H1 (cell line): Measurements from ENCODE around the gene SLAMF6. TPM values are rescaled to one million over a fixed set of nuclear protein-coding genes. Genes with fewer than 3 reads are reported as not detected.

Experiments
- CTCF ChIA-PET: fragments of 300-600 bp; sonication (Branson Sonifier 250); formaldehyde crosslinking; loops from one replicate; lab custom pipeline; 2021; ENCODE audit not compliant: partially characterized antibody; lab: Charles Lee
- POLR2A ChIA-PET: fragments of 300-600 bp; sonication (Branson Sonifier 250); formaldehyde crosslinking; loops from one replicate; lab custom pipeline; 2021; ENCODE audit warnings: inconsistent platforms; ENCODE audit not compliant: partially characterized antibody; lab: Charles Lee
- DNase-seq, 2 experiments: peaks; one replicate each; pipeline versions ENCODE4 v3.0.0 to v3.0.0-alpha.2; 2010 to 2022; ENCODE audit warnings: low spot score in 2 of 2, low read depth in 1 of 2, mixed read lengths in 1 of 2
- FAIRE-seq: peaks from 2 replicates; lab custom pipeline; 2011; peaks lifted over from hg19 to GRCh38; lab: Jason Lieb, UNC
- H2AFZ ChIP-seq: 2 replicates; pipeline ENCODE4 v1.8.1; 2012; ENCODE audit warnings: low read length, inconsistent platforms
- H2AK5ac ChIP-seq: 2 replicates; pipeline ENCODE4 v1.6.1; 2013; ENCODE audit warnings: low read depth, low read length
- H2BK120ac ChIP-seq: replicated peaks from 2 replicates; pipeline ENCODE3; 2013; ENCODE audit warnings: low read depth, low read length, inconsistent platforms
- H2BK12ac ChIP-seq: 2 replicates; pipeline ENCODE4 v1.6.1; 2013; ENCODE audit warnings: low read depth, low read length
- H2BK15ac ChIP-seq: 2 replicates; pipeline ENCODE4 v1.6.1; 2013; ENCODE audit warnings: low read length
- H2BK20ac ChIP-seq: 2 replicates; pipeline ENCODE4 v1.6.1; 2013; ENCODE audit warnings: low read length
- H2BK5ac ChIP-seq: 2 replicates; pipeline ENCODE4 v1.6.1; 2013; ENCODE audit warnings: low read depth, low read length
- H3K14ac ChIP-seq: 2 replicates; pipeline ENCODE4 v1.6.1; 2013; ENCODE audit warnings: inconsistent platforms; ENCODE audit not compliant: insufficient read length
- H3K18ac ChIP-seq: 2 replicates; pipeline ENCODE4 v1.6.1; 2013; ENCODE audit warnings: low read length; ENCODE audit errors: extremely low read depth
- H3K23ac ChIP-seq: 2 replicates; pipeline ENCODE4 v1.6.1; 2013; ENCODE audit warnings: inconsistent platforms; ENCODE audit not compliant: insufficient read length
- H3K23me2 ChIP-seq: 2 replicates; pipeline ENCODE4 v1.6.1; 2013; ENCODE audit warnings: low read depth, low read length
- H3K27ac ChIP-seq: 2 replicates; pipeline ENCODE4 v1.6.1; 2011; ENCODE audit warnings: low read depth, low read length, inconsistent platforms
- H3K27me3 ChIP-seq, 4 experiments: replicated peaks in 1 of 4; 1 replicate in 1 of 4; 2 replicates in 3 of 4; pipeline versions ENCODE4 v1.6.1 to v1.8.1; 2011 to 2013; ENCODE audit warnings: low read length in 3 of 4, mild to moderate bottlenecking in 3 of 4, inconsistent platforms in 2 of 4, mixed read lengths in 2 of 4, moderate library complexity in 1 of 4; ENCODE audit not compliant: control insufficient read depth in 3 of 4, insufficient read depth in 3 of 4; ENCODE audit errors: extremely low read depth in 1 of 4
- H3K36me3 ChIP-seq, 4 experiments: 2 replicates each; pipeline versions ENCODE4 v1.6.1 to v1.8.1; 2011 to 2013; ENCODE audit warnings: mild to moderate bottlenecking in 4 of 4, low read length in 3 of 4, moderate library complexity in 2 of 4, control low read depth in 1 of 4, inconsistent platforms in 1 of 4; ENCODE audit not compliant: insufficient read depth in 4 of 4, control insufficient read depth in 2 of 4
- H3K4ac ChIP-seq: replicated peaks from 2 replicates; pipeline ENCODE3; 2013; ENCODE audit warnings: low read length, low read depth, mixed read lengths, inconsistent platforms; ENCODE audit not compliant: insufficient read length
- H3K4me1 ChIP-seq, 4 experiments: replicated peaks in 1 of 4; 1 replicate in 1 of 4; 2 replicates in 3 of 4; pipeline versions ENCODE4 v1.6.1 to v1.8.1; 2011 to 2013; ENCODE audit warnings: low read length in 3 of 4, inconsistent platforms in 2 of 4, mixed read lengths in 1 of 4; ENCODE audit not compliant: insufficient read depth in 4 of 4, control insufficient read depth in 3 of 4
- H3K4me2 ChIP-seq, 2 experiments: 2 replicates each; pipeline versions ENCODE4 v1.6.1 to v1.8.1; 2011 to 2013; ENCODE audit warnings: low read depth in 2 of 2, low read length in 2 of 2, control low read depth in 1 of 2, inconsistent platforms in 1 of 2, mild to moderate bottlenecking in 1 of 2; ENCODE audit not compliant: insufficient read depth in 1 of 2
- H3K4me3 ChIP-seq, 4 experiments: fragments of 200-600, 300-600 bp in 1 of 4; sonication (generic), shearing (Covaris generic), sonication (Bioruptor Twin) in 1 of 4; 2 replicates each; pipeline versions ENCODE4 v1.5.1 to v1.8.1; 2011 to 2016; ENCODE audit warnings: low read length in 4 of 4, low read depth in 3 of 4, control low read depth in 2 of 4, inconsistent platforms in 2 of 4, mild to moderate bottlenecking in 2 of 4, mixed read lengths in 1 of 4, moderate library complexity in 1 of 4; ENCODE audit not compliant: insufficient read depth in 2 of 4; ENCODE audit errors: extremely low read depth in 1 of 4
- H3K56ac ChIP-seq: replicated peaks from 2 replicates; pipeline ENCODE3; 2013; ENCODE audit warnings: low read depth, mild to moderate bottlenecking, mixed read lengths, low read length, inconsistent platforms; ENCODE audit not compliant: insufficient read length
- H3K79me1 ChIP-seq: 2 replicates; pipeline ENCODE4 v1.6.1; 2013; ENCODE audit warnings: low read depth, low read length, control low read depth
- H3K79me2 ChIP-seq, 2 experiments: 2 replicates each; pipeline versions ENCODE4 v1.6.1 to v1.8.1; 2012 to 2013; ENCODE audit warnings: low read length in 2 of 2, mild to moderate bottlenecking in 2 of 2, inconsistent platforms in 1 of 2; ENCODE audit not compliant: insufficient read depth in 2 of 2, control insufficient read depth in 1 of 2
- H3K9ac ChIP-seq, 4 experiments: replicated peaks in 1 of 4; 1 replicate in 1 of 4; 2 replicates in 3 of 4; pipeline versions ENCODE4 v1.6.1 to v1.8.1; 2011 to 2013; ENCODE audit warnings: low read depth in 3 of 4, low read length in 3 of 4, control low read depth in 2 of 4, mild to moderate bottlenecking in 2 of 4, moderate library complexity in 2 of 4, inconsistent platforms in 1 of 4; ENCODE audit errors: extremely low read depth in 1 of 4
- H3K9me3 ChIP-seq, 2 experiments: 2 replicates each; pipeline versions ENCODE4 v1.6.1 to v1.8.1; 2012 to 2013; ENCODE audit warnings: mild to moderate bottlenecking in 2 of 2, moderate library complexity in 2 of 2, control low read depth in 1 of 2, inconsistent platforms in 1 of 2, low read depth in 1 of 2, low read length in 1 of 2, mixed read lengths in 1 of 2; ENCODE audit not compliant: insufficient read depth in 2 of 2
- H4K20me1 ChIP-seq, 2 experiments: replicated peaks in 1 of 2; 2 replicates each; pipeline versions ENCODE3 to v1.8.1; 2011 to 2013; ENCODE audit warnings: inconsistent platforms in 2 of 2, low read length in 2 of 2, mild to moderate bottlenecking in 1 of 2; ENCODE audit not compliant: insufficient read depth in 2 of 2, control insufficient read depth in 1 of 2
- H4K5ac ChIP-seq: 2 replicates; pipeline ENCODE4 v1.6.1; 2013; ENCODE audit warnings: low read length, low read depth, mixed read lengths, inconsistent platforms; ENCODE audit not compliant: insufficient read length
- H4K8ac ChIP-seq: 2 replicates; pipeline ENCODE4 v1.8.0; 2013; ENCODE audit warnings: mild to moderate bottlenecking, moderate library complexity, low read length, inconsistent platforms; ENCODE audit not compliant: insufficient read depth; ENCODE audit errors: extremely low read depth
- H4K91ac ChIP-seq: replicated peaks from 2 replicates; pipeline ENCODE3; 2013; ENCODE audit warnings: low read length, mixed read lengths, inconsistent platforms; ENCODE audit not compliant: insufficient read length
- CBX8 ChIP-seq: fragments of 300-800, 300-1000 bp; sonication (generic); IDR thresholded peaks from 2 replicates; pipeline ENCODE4 v1.7.1; 2016; ENCODE audit warnings: low read depth, low read length, borderline replicate concordance
- CHD1 ChIP-seq: IDR thresholded peaks from 2 replicates; pipeline ENCODE4 v1.6.1; 2012; ENCODE audit warnings: low read depth, low read length, improper control_type of control experiment
- CTBP2 ChIP-seq: IDR thresholded peaks from 2 replicates; pipeline ENCODE4 v1.7.0; 2011; ENCODE audit warnings: borderline replicate concordance, mild to moderate bottlenecking, moderate library complexity, mixed read lengths, low read length; ENCODE audit not compliant: insufficient read depth, insufficient read length
- GTF2F1 ChIP-seq: IDR thresholded peaks from 2 replicates; pipeline ENCODE4 v1.6.1; 2012; ENCODE audit warnings: low read depth, low read length, improper control_type of control experiment, borderline replicate concordance
- HDAC2 ChIP-seq, 2 experiments: fragments of 300-600 bp in 1 of 2; sonication (generic) in 1 of 2; IDR thresholded peaks; 2 replicates each; pipeline ENCODE4 v1.6.1; 2011 to 2012; ENCODE audit warnings: low read depth in 2 of 2, low read length in 2 of 2, mild to moderate bottlenecking in 2 of 2, moderate library complexity in 2 of 2, borderline replicate concordance in 1 of 2, inconsistent platforms in 1 of 2
- JUND ChIP-seq: IDR thresholded peaks from 2 replicates; pipeline ENCODE4 v1.6.1; 2011; ENCODE audit warnings: mild to moderate bottlenecking, improper control_type of control experiment, low read length
- MAFK ChIP-seq: IDR thresholded peaks from 2 replicates; pipeline ENCODE4 v1.6.1; 2012; ENCODE audit warnings: low read depth, mild to moderate bottlenecking, improper control_type of control experiment, low read length
- SAP30 ChIP-seq: fragments of 300-600 bp; sonication (generic); IDR thresholded peaks from 2 replicates; pipeline ENCODE4 v1.7.1; 2012; ENCODE audit warnings: low read length, moderate library complexity, mild to moderate bottlenecking, inconsistent platforms; ENCODE audit not compliant: insufficient read depth, insufficient replicate concordance
- SIRT6 ChIP-seq: IDR thresholded peaks from one replicate; pipeline ENCODE4 v1.7.1; 2012; ENCODE audit warnings: low read length, inconsistent platforms
- SP1 ChIP-seq: IDR thresholded peaks from 2 replicates; pipeline ENCODE4 v1.6.1; 2011; ENCODE audit warnings: low read depth, low read length
- SP2 ChIP-seq: IDR thresholded peaks from 2 replicates; pipeline ENCODE4 v1.6.1; 2012; ENCODE audit warnings: mild to moderate bottlenecking, low read length, inconsistent platforms
- SUZ12 ChIP-seq: fragments of 200-600 bp; sonication (generic); IDR thresholded peaks from 2 replicates; pipeline ENCODE4 v1.6.1; 2012; ENCODE audit warnings: mild to moderate bottlenecking, inconsistent platforms, low read length, moderate library complexity, mixed read lengths
- TAF7 ChIP-seq: optimal IDR thresholded peaks from 2 replicates; pipeline ENCODE3; 2011; ENCODE audit warnings: low read depth, mild to moderate bottlenecking, inconsistent platforms, low read length, moderate library complexity, borderline replicate concordance
- WGBS, 2 experiments: shearing (Covaris generic) in 1 of 2; methylation state at CpG; one replicate each; pipeline versions ENCODE4 v1.1.6 to v1.1.7; 2013 to 2015; ENCODE audit warnings: low lambda C conversion rate in 2 of 2, mixed read lengths in 2 of 2, inconsistent platforms in 1 of 2, low coverage in 1 of 2, missing lambda C conversion rate in 1 of 2; ENCODE audit not compliant: insufficient replicate concordance in 2 of 2, insufficient coverage in 1 of 2, insufficient read length in 1 of 2; ENCODE audit errors: extremely low coverage in 1 of 2, missing lambda C conversion rate in 1 of 2; 5-methylcytosine and 5-hydroxymethylcytosine counted together
- polyA plus RNA-seq, 7 experiments: library from polyadenylated mRNA; depleted of rRNA in 3 of 7; stranded (reverse) in 5 of 7; unstranded in 2 of 7; fragments of >200 nt in 5 of 7; fragments of 200-250 nt in 2 of 7; gene quantifications; 1 replicate in 5 of 7; 2 replicates in 1 of 7; 4 replicates in 1 of 7; pipeline versions ENCODE4 v1.2.1 to v1.2.3, GENCODE V29; 2011 to 2013; ENCODE audit warnings: missing spikeins in 2 of 7, mixed read lengths in 2 of 7
- total RNA-seq: library from RNA; stranded (reverse); fragmentation: NEBNext Ultra II Directional; extraction: Animal tissue kit (Norgen Biotek cat#: 25700); gene quantifications from 2 replicates; pipeline ENCODE4 v1.2.1, GENCODE V29; 2021
- TF ChIP-seq, protein P1 (sequence below): IDR thresholded peaks from 2 replicates; pipeline ENCODE4 v1.6.1; 2012; ENCODE audit warnings: inconsistent platforms

Gene SLAMF6
- total and polyA plus RNA-seq, 2 of the 8 experiments (the other 6 are each of a cell fraction or from before 2014, with no cell fraction given) = not detected

DNA sequence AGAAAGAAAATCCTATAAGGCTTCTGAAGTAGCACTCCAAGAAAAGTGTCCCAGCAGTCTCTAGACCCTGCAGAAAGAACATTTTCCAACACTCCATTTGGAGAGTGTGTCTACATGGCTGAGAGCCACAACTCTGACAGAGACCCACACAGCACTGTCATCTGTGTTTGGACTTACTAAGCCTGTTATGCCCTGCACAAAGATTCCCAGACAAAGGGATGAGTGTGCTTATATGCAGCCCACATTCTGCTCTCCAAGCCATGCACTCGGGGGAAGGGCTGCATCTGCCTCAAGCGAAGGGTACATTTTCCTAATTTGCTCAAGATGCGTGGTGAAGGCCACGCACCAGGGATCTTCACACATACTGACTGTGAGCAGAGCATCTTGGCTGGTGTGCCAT is 24.4 kb upstream of the SLAMF6 start:
- no peaks in the 10 kb centered on the region for H3K27me3 ChIP-seq
- H3K56ac ChIP-seq = no peak overlapping the region
- H3K4me3 ChIP-seq = no peak overlapping the region
- no peaks in the 10 kb centered on the region for H4K20me1 ChIP-seq
- H3K23ac ChIP-seq = no peak overlapping the region
- H2BK20ac ChIP-seq = no peak overlapping the region
- no peak overlapping the region for H4K8ac ChIP-seq
- no peaks in the 10 kb centered on the region for H3K23me2 ChIP-seq
- H3K4me1 ChIP-seq = no peaks in the 10 kb centered on the region
- DNase-seq (no peak), FAIRE-seq (no peak)
- H4K5ac ChIP-seq = no peak overlapping the region
- CTCF ChIA-PET = interaction anchor here (1.2 to 9.6 kb wide), 4 partner anchors 27 to 72 kb away, joined by 5 to 88 read pairs (median 27); no protein-coding TSS in a partner anchor
- H2AFZ ChIP-seq = no peak overlapping the region
- WGBS, 2 experiments = 80% methylated on average over 4 of the region's 4 CpGs; no CpG with 5 or more reads in 1 of the 2 experiments
- no peaks in the 10 kb centered on the region for H3K79me2 ChIP-seq
- no peak overlapping the region for H2BK15ac ChIP-seq
- H3K36me3 ChIP-seq = no peaks in the 10 kb centered on the region
- H3K14ac ChIP-seq = no peak overlapping the region
- no peak overlapping the region for H3K9ac ChIP-seq
- no peak overlapping the region for H2BK120ac ChIP-seq
- no peak overlapping the region for H3K18ac ChIP-seq
- no peak overlapping the region for H3K4ac ChIP-seq
- no peaks in the 10 kb centered on the region for H3K9me3 ChIP-seq
- POLR2A ChIA-PET = no interaction called here
- H3K4me2 ChIP-seq = no peak overlapping the region
- H2BK5ac ChIP-seq = 0 out of 2 replicates have a peak overlapping the region, but pooled peaks have one; percentile 22
- H2AK5ac ChIP-seq = no peak overlapping the region; the same call in 1 of the 2 replicates
- no peak overlapping the region for H3K27ac ChIP-seq
- TF ChIP-seq SP2 = no peak
- TF ChIP-seq GTF2F1 = no peak
- no peak for TF ChIP-seq SUZ12
- no peak for TF ChIP-seq CTBP2
- no peak for TF ChIP-seq CHD1
- no peak for TF ChIP-seq SAP30
- TF ChIP-seq HDAC2 (IDR thresholded peaks at IDR 0.05; ENCODE audit: borderline replicate concordance in 1 of 2, low read depth in 2 of 2, low read length in 2 of 2) = no peak
- no peak for TF ChIP-seq SP1
- TF ChIP-seq MAFK = no peak
- TF ChIP-seq CBX8 = no peak
- TF ChIP-seq JUND = no peak
- no peak for TF ChIP-seq TAF7
- TF ChIP-seq, protein P1, sequence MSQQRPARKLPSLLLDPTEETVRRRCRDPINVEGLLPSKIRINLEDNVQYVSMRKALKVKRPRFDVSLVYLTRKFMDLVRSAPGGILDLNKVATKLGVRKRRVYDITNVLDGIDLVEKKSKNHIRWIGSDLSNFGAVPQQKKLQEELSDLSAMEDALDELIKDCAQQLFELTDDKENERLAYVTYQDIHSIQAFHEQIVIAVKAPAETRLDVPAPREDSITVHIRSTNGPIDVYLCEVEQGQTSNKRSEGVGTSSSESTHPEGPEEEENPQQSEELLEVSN = no peak
- no peak for TF ChIP-seq SIRT6
- no peak overlapping the region for H4K91ac ChIP-seq
- H3K79me1 ChIP-seq = no peaks in the 10 kb centered on the region
- no peak overlapping the region for H2BK12ac ChIP-seq
